Heart left ventricle (tissue), 13 donors: ENCODE measurements around the gene HOATZ.

Experiments
- POLR2A ChIP-seq, 2 donors: fragments of 450-650 bp; IDR thresholded peaks; one replicate each; pipeline ENCODE4 v1.6.1; 2017; ENCODE audit warnings: antibody characterized with exemption in 2 of 2, mild to moderate bottlenecking in 2 of 2, moderate library complexity in 2 of 2
- TF ChIP-seq, protein P1 (sequence below), 12 donors: fragments of 200-600 bp; sonication (generic) in 4 of 12; IDR thresholded peaks; one replicate each; pipeline versions ENCODE4 v1.5.0 to v1.8.0; 2018 to 2022; ENCODE audit warnings: antibody characterized with exemption in 12 of 12, mild to moderate bottlenecking in 5 of 12
- donor health status: ischemic (EF 13 %, LVEDD 7.1; RV severe dilation, severe dysfunction).
- donor health status: DM: no; HTN: yes; CAD: no.
- donor health status: DM: no; HTN: no; CAD: no.
- donor health status: ischemic (EF 25% LVEDD 6.9; RV normal size, moderate dysfunction).
- donor health status: ischemic (EF 25% LVEDD 5.7; RV mildly dilated, moderate dysfunction).
- donor health status: ischemic (EF 35%, LVEDD 5.7; RV mildly dilated, moderate dysfunction).
- donor health status: nonischemic (EF 11% LVEDD 7.7; RV severe dilation, severe dysfunction).
- donor health status: DM: yes; HTN: yes; CAD: no.
- donor health status: PGD.
- donor health status: ischemic (EF 29% LVEDD 5.4; RV normal size, mild dysfunction).
- donor health status: nonischemic (EF 23%, LVEDD 6.1; RV moderate dilation, normal function).

DNA sequence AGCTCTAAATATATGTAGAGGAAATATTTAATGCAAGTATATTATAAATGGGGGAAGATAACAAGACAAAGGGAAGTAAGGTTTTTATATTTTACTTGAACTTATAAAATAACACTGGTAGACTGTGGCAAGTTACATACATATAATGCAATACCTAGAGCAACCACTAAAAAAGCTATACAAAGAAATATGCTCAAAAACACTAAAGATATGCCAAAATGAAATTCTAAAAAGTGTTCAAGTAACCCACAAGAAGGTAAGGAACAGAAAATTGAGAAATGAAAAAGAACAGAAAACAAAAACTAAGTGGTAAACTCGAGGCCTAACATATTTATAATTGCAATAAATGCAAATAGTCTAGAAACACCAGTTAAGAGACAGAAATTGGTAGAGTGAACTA lies 34.9 kb upstream of the HOATZ start:
- TF ChIP-seq, protein P1, sequence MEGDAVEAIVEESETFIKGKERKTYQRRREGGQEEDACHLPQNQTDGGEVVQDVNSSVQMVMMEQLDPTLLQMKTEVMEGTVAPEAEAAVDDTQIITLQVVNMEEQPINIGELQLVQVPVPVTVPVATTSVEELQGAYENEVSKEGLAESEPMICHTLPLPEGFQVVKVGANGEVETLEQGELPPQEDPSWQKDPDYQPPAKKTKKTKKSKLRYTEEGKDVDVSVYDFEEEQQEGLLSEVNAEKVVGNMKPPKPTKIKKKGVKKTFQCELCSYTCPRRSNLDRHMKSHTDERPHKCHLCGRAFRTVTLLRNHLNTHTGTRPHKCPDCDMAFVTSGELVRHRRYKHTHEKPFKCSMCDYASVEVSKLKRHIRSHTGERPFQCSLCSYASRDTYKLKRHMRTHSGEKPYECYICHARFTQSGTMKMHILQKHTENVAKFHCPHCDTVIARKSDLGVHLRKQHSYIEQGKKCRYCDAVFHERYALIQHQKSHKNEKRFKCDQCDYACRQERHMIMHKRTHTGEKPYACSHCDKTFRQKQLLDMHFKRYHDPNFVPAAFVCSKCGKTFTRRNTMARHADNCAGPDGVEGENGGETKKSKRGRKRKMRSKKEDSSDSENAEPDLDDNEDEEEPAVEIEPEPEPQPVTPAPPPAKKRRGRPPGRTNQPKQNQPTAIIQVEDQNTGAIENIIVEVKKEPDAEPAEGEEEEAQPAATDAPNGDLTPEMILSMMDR (IDR thresholded peaks at IDR 0.05), result peak in 3 of 12 donors; percentile 10 to 54 (median 47)
- no peak for TF ChIP-seq POLR2A (IDR thresholded peaks at IDR 0.05)
